Breast epithelium (tissue), 3 donors: ENCODE data around the gene SLC35G3.

Experiments
- POLR2A ChIP-seq: fragments of 450-650 bp; IDR thresholded peaks from one replicate; pipeline ENCODE4 v1.6.1; 2016; ENCODE audit warnings: antibody characterized with exemption, mild to moderate bottlenecking, moderate library complexity
- POLR2AphosphoS5 ChIP-seq, 3 donors: sonication (generic); formaldehyde crosslinking; IDR thresholded peaks; one replicate each; pipeline ENCODE4 v1.6.1; 2017; ENCODE audit warnings: antibody characterized with exemption in 3 of 3
- TF ChIP-seq, protein P1 (sequence below), 3 donors: fragments of 450-650 bp; IDR thresholded peaks; one replicate each; pipeline ENCODE4 v1.5.1; 2016 to 2017; ENCODE audit warnings: antibody characterized with exemption in 3 of 3, mild to moderate bottlenecking in 3 of 3, moderate library complexity in 3 of 3

DNA sequence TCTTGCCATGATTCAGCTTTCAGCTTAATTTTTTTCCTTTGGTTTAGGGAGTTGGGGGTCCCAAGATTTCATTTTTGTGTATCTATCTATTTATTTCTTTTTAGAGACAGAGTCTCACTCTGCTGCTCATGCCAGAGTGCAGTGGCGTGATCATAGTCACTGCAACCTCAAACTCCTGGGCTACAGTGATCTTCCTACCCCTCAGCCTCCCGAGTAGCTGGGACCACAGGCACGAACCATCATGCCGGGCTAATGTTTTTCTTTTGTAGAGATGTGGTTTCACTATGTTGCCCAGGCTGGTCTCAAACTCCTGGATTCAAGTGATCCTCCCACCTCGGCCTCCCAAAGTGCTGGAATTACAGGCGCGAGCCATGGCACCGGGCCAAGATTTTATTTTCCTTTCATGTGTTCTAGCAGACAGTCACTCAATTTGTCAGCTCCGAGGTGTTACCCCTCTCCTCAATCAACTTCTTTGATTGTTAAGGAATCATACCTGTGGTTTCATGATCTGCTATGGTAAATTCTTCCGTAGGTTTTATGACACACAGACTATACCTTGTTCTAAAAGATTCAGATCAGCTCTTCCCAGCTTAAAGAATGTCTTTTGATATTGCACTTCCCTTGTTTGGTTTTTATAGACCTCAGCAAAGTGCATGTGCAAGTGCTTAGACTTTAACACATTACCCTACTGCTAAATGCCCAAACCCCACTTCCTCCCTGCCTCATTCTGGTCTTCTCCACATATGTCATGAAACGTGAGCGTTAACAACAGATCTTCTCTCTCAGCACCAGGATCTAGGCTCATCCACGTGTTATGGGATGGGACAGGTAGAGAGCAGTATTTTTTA is 33.6 kb downstream of the SLC35G3 start:
- TF ChIP-seq, protein P1, sequence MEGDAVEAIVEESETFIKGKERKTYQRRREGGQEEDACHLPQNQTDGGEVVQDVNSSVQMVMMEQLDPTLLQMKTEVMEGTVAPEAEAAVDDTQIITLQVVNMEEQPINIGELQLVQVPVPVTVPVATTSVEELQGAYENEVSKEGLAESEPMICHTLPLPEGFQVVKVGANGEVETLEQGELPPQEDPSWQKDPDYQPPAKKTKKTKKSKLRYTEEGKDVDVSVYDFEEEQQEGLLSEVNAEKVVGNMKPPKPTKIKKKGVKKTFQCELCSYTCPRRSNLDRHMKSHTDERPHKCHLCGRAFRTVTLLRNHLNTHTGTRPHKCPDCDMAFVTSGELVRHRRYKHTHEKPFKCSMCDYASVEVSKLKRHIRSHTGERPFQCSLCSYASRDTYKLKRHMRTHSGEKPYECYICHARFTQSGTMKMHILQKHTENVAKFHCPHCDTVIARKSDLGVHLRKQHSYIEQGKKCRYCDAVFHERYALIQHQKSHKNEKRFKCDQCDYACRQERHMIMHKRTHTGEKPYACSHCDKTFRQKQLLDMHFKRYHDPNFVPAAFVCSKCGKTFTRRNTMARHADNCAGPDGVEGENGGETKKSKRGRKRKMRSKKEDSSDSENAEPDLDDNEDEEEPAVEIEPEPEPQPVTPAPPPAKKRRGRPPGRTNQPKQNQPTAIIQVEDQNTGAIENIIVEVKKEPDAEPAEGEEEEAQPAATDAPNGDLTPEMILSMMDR (IDR thresholded peaks at IDR 0.05), result no peak
- TF ChIP-seq POLR2A (no peak), POLR2AphosphoS5 (IDR thresholded peaks at IDR 0.05) (no peak)
